CD14-positive monocyte (primary cell): ENCODE measurements around the gene NUFIP2. TPM values are rescaled to one million over a fixed set of nuclear protein-coding genes. Genes with fewer than 3 reads are reported as not detected.

ENCODE experiments used
- DNase-seq, 3 donors: peaks; one replicate each; pipeline ENCODE4 v3.0.0-alpha.2; 2011 to 2022
- H2AFZ ChIP-seq: 2 replicates; pipeline ENCODE4 v1.6.0; 2012; ENCODE audit warnings: mild to moderate bottlenecking, low read depth, low read length, inconsistent platforms; ENCODE audit not compliant: insufficient read depth, poor library complexity, severe bottlenecking
- H3K27ac ChIP-seq, 2 donors: 1 replicate in 1 of 2; 2 replicates in 1 of 2; pipeline ENCODE4 v1.5.1; 2012 to 2013; ENCODE audit warnings: low read length in 2 of 2, control low read depth in 1 of 2, inconsistent platforms in 1 of 2, low read depth in 1 of 2, mild to moderate bottlenecking in 1 of 2
- H3K27me3 ChIP-seq, 2 donors: one replicate each; pipeline versions ENCODE4 v1.6.0 to v1.6.1; 2011 to 2013; ENCODE audit warnings: low read length in 2 of 2; ENCODE audit not compliant: control insufficient read depth in 2 of 2, insufficient read depth in 2 of 2
- H3K36me3 ChIP-seq, 2 donors: replicated peaks in 1 of 2; 1 replicate in 1 of 2; 2 replicates in 1 of 2; pipeline versions ENCODE4 v1.5.1 to v1.6.1; 2012 to 2013; ENCODE audit warnings: low read length in 2 of 2, control low read depth in 1 of 2, inconsistent platforms in 1 of 2, mild to moderate bottlenecking in 1 of 2; ENCODE audit not compliant: insufficient read depth in 2 of 2, control insufficient read depth in 1 of 2
- H3K4me1 ChIP-seq, 2 donors: 1 replicate in 1 of 2; 2 replicates in 1 of 2; pipeline versions ENCODE4 v1.5.1 to v1.6.1; 2012 to 2013; ENCODE audit warnings: low read length in 2 of 2, control low read depth in 1 of 2, inconsistent platforms in 1 of 2, mild to moderate bottlenecking in 1 of 2, moderate library complexity in 1 of 2; ENCODE audit not compliant: insufficient read depth in 2 of 2, control insufficient read depth in 1 of 2
- H3K4me2 ChIP-seq: replicated peaks from 2 replicates; pipeline ENCODE3; 2012; ENCODE audit warnings: low read length, moderate library complexity, mild to moderate bottlenecking; ENCODE audit not compliant: poor library complexity, severe bottlenecking; ENCODE audit errors: extremely low read depth
- H3K4me3 ChIP-seq, 3 experiments: fragments of 200-600 bp in 1 of 3; sonication (generic) in 1 of 3; replicated peaks in 1 of 3; 1 replicate in 2 of 3; 2 replicates in 1 of 3; pipeline ENCODE4 v1.5.1; 2011 to 2013; ENCODE audit warnings: low read length in 3 of 3, mild to moderate bottlenecking in 3 of 3, control low read depth in 2 of 3, low read depth in 2 of 3, inconsistent platforms in 1 of 3, moderate library complexity in 1 of 3
- H3K79me2 ChIP-seq: 2 replicates; pipeline ENCODE4 v1.6.0; 2012; ENCODE audit warnings: mild to moderate bottlenecking, control low read depth, inconsistent platforms, low read length, moderate library complexity; ENCODE audit not compliant: insufficient read depth
- H3K9ac ChIP-seq: 2 replicates; pipeline ENCODE4 v1.6.0; 2017; ENCODE audit warnings: low read length, mild to moderate bottlenecking; ENCODE audit not compliant: insufficient read depth, poor library complexity, severe bottlenecking
- H3K9me3 ChIP-seq, 2 donors: replicated peaks in 1 of 2; 1 replicate in 1 of 2; 2 replicates in 1 of 2; pipeline versions ENCODE4 v1.5.1 to v1.6.1; 2012 to 2013; ENCODE audit warnings: low read length in 2 of 2, control low read depth in 1 of 2; ENCODE audit not compliant: control insufficient read depth in 1 of 2, insufficient read depth in 1 of 2
- H4K20me1 ChIP-seq: 2 replicates; pipeline ENCODE4 v1.6.0; 2012; ENCODE audit warnings: mild to moderate bottlenecking, low read length, control low read depth, moderate library complexity; ENCODE audit not compliant: insufficient read depth
- H3K27ac Mint-ChIP-seq, 7 donors: one replicate each; pipeline ENCODE4 v1.8.0; 2020; ENCODE audit warnings: mild to moderate bottlenecking in 7 of 7, mixed read lengths in 7 of 7, moderate library complexity in 6 of 7, inconsistent platforms in 2 of 7
- H3K27me3 Mint-ChIP-seq, 3 donors: one replicate each; pipeline ENCODE4 v1.8.0; 2021 to 2022; ENCODE audit warnings: low read depth in 3 of 3, mild to moderate bottlenecking in 3 of 3, mixed read lengths in 3 of 3, moderate library complexity in 3 of 3, inconsistent platforms in 1 of 3
- H3K36me3 Mint-ChIP-seq, 2 donors: one replicate each; pipeline ENCODE4 v1.8.0; 2020; ENCODE audit warnings: mixed read lengths in 2 of 2, inconsistent platforms in 1 of 2, mild to moderate bottlenecking in 1 of 2
- H3K4me1 Mint-ChIP-seq: one replicate; pipeline ENCODE4 v1.8.0; 2020; ENCODE audit warnings: mild to moderate bottlenecking, mixed read lengths
- H3K4me3 Mint-ChIP-seq, 2 donors: one replicate each; pipeline ENCODE4 v1.8.0; 2020; ENCODE audit warnings: mild to moderate bottlenecking in 2 of 2, mixed read lengths in 2 of 2, moderate library complexity in 1 of 2
- H3K9me3 Mint-ChIP-seq, 7 donors: one replicate each; pipeline ENCODE4 v1.8.0; 2020 to 2022; ENCODE audit warnings: mixed read lengths in 7 of 7, mild to moderate bottlenecking in 6 of 7, moderate library complexity in 6 of 7, inconsistent platforms in 2 of 7
- WGBS: methylation state at CpG from one replicate; pipeline ENCODE4 v1.1.5; 2013; ENCODE audit warnings: missing lambda C conversion rate; ENCODE audit not compliant: insufficient coverage; 5-methylcytosine and 5-hydroxymethylcytosine counted together
- intact Hi-C, 2 donors: fragments of 100-400 bp; cut with micrococcal nuclease; formaldehyde crosslinking; loops; one replicate each; pipeline versions ENCODE4 v1.15.0 to v1.15.1; 2023
- polyA minus RNA-seq: library from RNA; depleted of rRNA, polyadenylated mRNA; stranded (reverse); fragments of >200 nt; gene quantifications from 2 replicates; pipeline ENCODE4 v1.2.3, GENCODE V29; 2012
- polyA plus RNA-seq, 3 donors: library from polyadenylated mRNA; depleted of rRNA in 1 of 3; unstranded in 2 of 3; stranded (reverse) in 1 of 3; fragments of 300-500 nt in 2 of 3; fragments of >200 nt in 1 of 3; fragmentation: Illumina TruSeq in 2 of 3; gene quantifications; 1 replicate in 2 of 3; 2 replicates in 1 of 3; pipeline ENCODE4 v1.2.3, GENCODE V29; 2012 to 2021
- total RNA-seq, 12 experiments: library from RNA in 1 of 12; stranded (reverse) in 1 of 12; fragments of 120-200 nt in 1 of 12; gene quantifications; one replicate each; pipeline ENCODE4 v1.2.4 and lab custom pipeline; 2013 to 2026; ENCODE audit warnings: mixed read lengths in 6 of 12, inconsistent platforms in 1 of 12
- TF ChIP-seq, protein P1 (sequence below): fragments of 200-600 bp; IDR thresholded peaks from one replicate; pipeline ENCODE4 v1.8.0; 2022; ENCODE audit warnings: antibody characterized with exemption, mild to moderate bottlenecking

NUFIP2 gene, protein sequence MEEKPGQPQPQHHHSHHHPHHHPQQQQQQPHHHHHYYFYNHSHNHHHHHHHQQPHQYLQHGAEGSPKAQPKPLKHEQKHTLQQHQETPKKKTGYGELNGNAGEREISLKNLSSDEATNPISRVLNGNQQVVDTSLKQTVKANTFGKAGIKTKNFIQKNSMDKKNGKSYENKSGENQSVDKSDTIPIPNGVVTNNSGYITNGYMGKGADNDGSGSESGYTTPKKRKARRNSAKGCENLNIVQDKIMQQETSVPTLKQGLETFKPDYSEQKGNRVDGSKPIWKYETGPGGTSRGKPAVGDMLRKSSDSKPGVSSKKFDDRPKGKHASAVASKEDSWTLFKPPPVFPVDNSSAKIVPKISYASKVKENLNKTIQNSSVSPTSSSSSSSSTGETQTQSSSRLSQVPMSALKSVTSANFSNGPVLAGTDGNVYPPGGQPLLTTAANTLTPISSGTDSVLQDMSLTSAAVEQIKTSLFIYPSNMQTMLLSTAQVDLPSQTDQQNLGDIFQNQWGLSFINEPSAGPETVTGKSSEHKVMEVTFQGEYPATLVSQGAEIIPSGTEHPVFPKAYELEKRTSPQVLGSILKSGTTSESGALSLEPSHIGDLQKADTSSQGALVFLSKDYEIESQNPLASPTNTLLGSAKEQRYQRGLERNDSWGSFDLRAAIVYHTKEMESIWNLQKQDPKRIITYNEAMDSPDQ
- total RNA-seq (2013) = 57.0 TPM
- polyA plus RNA-seq (10 to 100 TPM in 2 of 3 donors, 1 to 10 TPM in 1; 8.7 to 25.1 (median 13.7) TPM), polyA minus RNA-seq (21.9 and 34.4 TPM in 2 replicates), total RNA-seq (lab: John Stamatoyannopoulos, UW) (288 to 805 (median 645) reads per million in 11 experiments)

DNA sequence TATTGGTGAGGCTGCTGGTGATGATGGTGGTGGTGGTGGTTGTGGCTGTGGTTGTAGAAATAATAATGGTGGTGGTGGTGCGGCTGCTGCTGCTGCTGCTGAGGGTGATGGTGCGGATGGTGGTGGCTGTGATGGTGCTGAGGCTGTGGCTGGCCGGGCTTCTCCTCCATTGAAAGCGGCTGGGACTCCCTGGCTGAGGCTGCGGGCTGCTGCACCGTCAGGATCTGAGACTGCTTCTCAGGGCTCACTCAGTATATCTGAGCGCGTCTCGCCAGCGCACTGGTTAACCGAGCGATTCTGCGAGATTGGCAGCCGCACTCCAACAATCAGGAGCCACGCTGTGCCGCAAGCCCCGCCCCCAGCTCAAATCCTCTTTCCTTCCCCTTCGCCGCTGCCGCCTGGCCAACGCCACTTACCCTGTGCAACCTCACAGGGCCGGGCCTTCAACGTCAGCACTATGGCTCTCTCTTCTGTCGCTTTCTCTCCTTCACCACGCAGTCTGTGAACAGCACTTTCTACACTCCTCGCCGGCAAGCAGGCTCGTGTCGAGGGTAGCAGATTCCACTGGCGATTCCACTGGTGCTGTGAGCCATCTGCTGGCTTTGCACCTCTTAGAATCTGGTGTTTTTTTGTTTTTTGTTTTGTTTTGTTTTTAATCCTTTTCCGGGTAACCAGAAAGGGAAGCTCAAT, at the start of gene NUFIP2:
Gene NUFIP2, minus strand, starts transcription at position 259 of the 690 bp plus-strand sequence. Its CDS starts 89 bp downstream, at position 170.
- Histone ChIP-seq H3K4me1 (peaks cover 32 to 43% of the 10 kb centered on the region in 2 donors), H3K9me3 (no peaks in the 10 kb centered on the region), H3K79me2 (peaks cover 48% of the 10 kb centered on the region), H4K20me1 (peaks cover 45% of the 10 kb centered on the region), H3K27ac (peak within 1 kb of the TSS; percentile 98 to 99), H3K4me3 (peak within 1 kb of the TSS; percentile 76 to 100 (median 99)), H3K27me3 (no peaks in the 10 kb centered on the region), H3K9ac (peak within 1 kb of the TSS; percentile 89), H3K36me3 (peaks cover 9 to 17% of the 10 kb centered on the region in 2 donors), H2AFZ (peak within 1 kb of the TSS; percentile 82), H3K4me2 (peak within 1 kb of the TSS; percentile 81)
- TF ChIP-seq, protein P1, sequence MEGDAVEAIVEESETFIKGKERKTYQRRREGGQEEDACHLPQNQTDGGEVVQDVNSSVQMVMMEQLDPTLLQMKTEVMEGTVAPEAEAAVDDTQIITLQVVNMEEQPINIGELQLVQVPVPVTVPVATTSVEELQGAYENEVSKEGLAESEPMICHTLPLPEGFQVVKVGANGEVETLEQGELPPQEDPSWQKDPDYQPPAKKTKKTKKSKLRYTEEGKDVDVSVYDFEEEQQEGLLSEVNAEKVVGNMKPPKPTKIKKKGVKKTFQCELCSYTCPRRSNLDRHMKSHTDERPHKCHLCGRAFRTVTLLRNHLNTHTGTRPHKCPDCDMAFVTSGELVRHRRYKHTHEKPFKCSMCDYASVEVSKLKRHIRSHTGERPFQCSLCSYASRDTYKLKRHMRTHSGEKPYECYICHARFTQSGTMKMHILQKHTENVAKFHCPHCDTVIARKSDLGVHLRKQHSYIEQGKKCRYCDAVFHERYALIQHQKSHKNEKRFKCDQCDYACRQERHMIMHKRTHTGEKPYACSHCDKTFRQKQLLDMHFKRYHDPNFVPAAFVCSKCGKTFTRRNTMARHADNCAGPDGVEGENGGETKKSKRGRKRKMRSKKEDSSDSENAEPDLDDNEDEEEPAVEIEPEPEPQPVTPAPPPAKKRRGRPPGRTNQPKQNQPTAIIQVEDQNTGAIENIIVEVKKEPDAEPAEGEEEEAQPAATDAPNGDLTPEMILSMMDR = no peak
- Mint-ChIP-seq H3K4me1 (peaks cover 37% of the 10 kb centered on the region), H3K36me3 (peaks cover 9 to 14% of the 10 kb centered on the region in 2 donors), H3K9me3 (peaks cover 0 to 2% (median 0%) of the 10 kb centered on the region in 7 donors), H3K27me3 (peaks cover 0 to 9% (median 0%) of the 10 kb centered on the region in 3 donors), H3K4me3 (peak within 1 kb of the TSS; percentile 100), H3K27ac (peak within 1 kb of the TSS; percentile 99 to 100 (median 99))
- intact Hi-C loops = loop anchor here (5.0 kb wide), 2 partner anchors 37 to 152 kb away; no protein-coding TSS in a partner anchor
- DNase-seq = peak; percentile 98
- under 1% methylated on average over 24 of the region's 31 CpGs for WGBS
